GM13977 (cell line): ENCODE data around the gene ADM5.

Source experiments
- DNase-seq: peaks from one replicate; pipeline ENCODE4 v3.0.0; 2012; ENCODE audit warnings: low spot score
- in situ Hi-C: fragments of 300-500 bp; cut with MboI; formaldehyde crosslinking; loops from one replicate; pipeline ENCODE4 v1.12.0; 2022; ENCODE audit warnings: low sequenced_read_pairs, low pct_unique_long_range_greater_than_20kb, mixed read lengths, inconsistent platforms; ENCODE audit not compliant: unreplicated experiment
- TF ChIP-seq, protein P1 (sequence below): IDR thresholded peaks from 2 replicates; pipeline ENCODE4 v1.5.1; 2012; ENCODE audit warnings: mild to moderate bottlenecking, control low read depth; ENCODE audit not compliant: insufficient read depth; ENCODE audit errors: extremely low read depth, missing control alignments

Gene ADM5

GRCh38 chr19:49738268-49738667 lies 48.9 kb downstream of the ADM5 start:
- TF ChIP-seq, protein P1, sequence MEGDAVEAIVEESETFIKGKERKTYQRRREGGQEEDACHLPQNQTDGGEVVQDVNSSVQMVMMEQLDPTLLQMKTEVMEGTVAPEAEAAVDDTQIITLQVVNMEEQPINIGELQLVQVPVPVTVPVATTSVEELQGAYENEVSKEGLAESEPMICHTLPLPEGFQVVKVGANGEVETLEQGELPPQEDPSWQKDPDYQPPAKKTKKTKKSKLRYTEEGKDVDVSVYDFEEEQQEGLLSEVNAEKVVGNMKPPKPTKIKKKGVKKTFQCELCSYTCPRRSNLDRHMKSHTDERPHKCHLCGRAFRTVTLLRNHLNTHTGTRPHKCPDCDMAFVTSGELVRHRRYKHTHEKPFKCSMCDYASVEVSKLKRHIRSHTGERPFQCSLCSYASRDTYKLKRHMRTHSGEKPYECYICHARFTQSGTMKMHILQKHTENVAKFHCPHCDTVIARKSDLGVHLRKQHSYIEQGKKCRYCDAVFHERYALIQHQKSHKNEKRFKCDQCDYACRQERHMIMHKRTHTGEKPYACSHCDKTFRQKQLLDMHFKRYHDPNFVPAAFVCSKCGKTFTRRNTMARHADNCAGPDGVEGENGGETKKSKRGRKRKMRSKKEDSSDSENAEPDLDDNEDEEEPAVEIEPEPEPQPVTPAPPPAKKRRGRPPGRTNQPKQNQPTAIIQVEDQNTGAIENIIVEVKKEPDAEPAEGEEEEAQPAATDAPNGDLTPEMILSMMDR, result no peak
- DNase-seq, result no peak
- in situ Hi-C loops, result no loop called here

DNA sequence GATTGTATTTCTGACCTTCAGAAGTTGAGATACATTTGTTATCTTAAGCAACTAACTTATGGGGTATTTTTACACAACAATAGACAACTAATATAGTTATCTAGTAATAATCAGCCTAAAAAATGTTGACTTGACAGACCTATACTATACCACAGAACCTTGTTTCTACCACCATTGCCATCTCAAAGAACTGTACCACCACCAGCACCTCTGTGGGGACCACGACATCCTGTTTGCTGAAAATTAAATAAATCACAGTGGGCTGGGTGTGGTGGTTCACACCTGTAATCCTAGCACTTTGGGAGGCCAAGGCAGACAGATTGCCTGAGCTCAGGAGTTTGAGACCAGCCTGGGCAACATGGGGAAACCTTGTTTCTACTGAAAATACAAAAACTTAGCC lies 49.7 kb downstream of the ADM5 start:
- in situ Hi-C loops, result no loop called here
- DNase-seq, result no peak
- TF ChIP-seq, protein P1, result no peak

DNA sequence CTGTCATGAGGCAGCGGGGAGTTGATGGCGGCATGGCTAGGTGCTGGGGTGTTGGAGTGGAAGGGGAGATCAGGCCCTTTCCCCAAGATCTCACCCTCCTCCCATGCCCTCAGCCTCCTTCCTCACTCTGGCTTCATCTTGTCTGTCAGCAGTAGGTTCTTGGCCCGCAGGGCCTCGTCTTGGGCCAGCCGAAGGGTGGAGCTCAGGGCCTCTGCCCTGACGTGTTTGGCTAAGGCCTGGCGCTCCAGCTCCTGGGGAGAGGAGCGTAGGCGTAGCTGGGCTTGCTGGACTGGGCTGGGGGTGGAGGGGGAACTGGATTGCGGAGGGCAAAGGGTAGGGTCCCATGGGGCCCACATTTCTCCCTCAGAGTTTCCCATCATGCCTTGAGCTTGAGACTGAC lies 50.5 kb downstream of the ADM5 start:
- TF ChIP-seq, protein P1, result no peak
- no peak for DNase-seq
- in situ Hi-C loops, result no loop called here
